ENCODE results near the gene EXOC4. TPM values are rescaled to one million over a fixed set of nuclear protein-coding genes. Genes with fewer than 3 reads are reported as not detected.
"Not testable (repeated sequence)": the region's sequence is repeated elsewhere in the genome, so short reads cannot be mapped to it uniquely, and the experiment has no call there.

Gene EXOC4
- total and polyA plus RNA-seq, 9 donors = 26.8 to 80.5 (median 70.7) TPM

GRCh38 chr7:133887459-133887858, 634.6 kb downstream of the EXOC4 start:
- 88 to 94% (median 93%) methylated on average over 2 of the region's 2 CpGs for WGBS, 3 donors
- Histone ChIP-seq H3K9me3 (no peaks in the 10 kb centered on the region), H3K36me3 (no peaks in the 10 kb centered on the region), H3K27me3 (no peaks in the 10 kb centered on the region), H3K27ac (no peak overlapping the region), H3K4me3 (no peak overlapping the region), H3K4me1 (ENCODE audit: insufficient read depth) (no peaks in the 10 kb centered on the region)
- TF ChIP-seq CTCF (IDR thresholded peaks at IDR 0.05) (no peak), EP300 (IDR thresholded peaks at IDR 0.05) (no peak), POLR2A (IDR thresholded peaks at IDR 0.05) (no peak)
- intact Hi-C loops (cut with DNase I) = no loop called here
- no peak for DNase-seq

DNA sequence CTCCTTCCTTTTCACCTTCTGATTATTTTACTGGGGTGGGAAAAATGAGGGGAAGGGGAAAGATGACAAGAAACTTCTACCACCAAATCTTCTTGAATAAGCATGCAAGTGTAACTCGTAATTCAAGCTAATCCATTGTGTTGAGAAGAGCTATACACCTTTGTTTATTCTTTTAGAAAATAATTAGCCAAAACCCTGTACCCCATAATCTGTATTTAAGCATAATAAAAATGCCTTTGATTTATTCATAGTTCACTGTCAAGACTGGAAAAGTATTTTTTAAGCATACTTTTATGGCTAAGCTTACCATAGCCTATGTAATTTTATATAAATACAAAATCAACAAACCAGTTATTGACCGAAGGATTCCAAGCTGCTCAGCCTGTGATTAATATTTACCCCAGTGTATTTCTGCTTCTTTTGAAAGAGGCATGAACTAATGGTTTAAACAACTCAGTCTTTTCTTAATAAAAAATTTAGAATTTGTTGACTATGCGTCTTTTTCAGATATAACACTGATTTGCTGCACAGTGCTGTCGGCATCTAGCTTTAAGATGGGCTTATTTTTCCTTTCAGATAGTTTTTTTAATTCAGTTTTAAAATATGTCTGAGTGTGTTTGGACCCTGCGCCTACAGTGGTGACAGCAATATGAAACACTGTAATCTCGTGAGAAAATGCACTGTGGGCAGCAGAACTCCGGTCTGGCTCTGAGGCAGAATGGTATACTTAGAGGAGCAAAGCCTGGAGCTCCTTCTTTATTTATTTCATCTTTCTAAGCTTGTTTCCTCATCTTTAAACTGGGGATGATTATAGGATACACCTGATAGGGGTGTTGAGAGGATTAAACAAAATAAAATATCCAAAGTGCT, 635.4 kb downstream of the EXOC4 start:
- H3K36me3 ChIP-seq = no peaks in the 10 kb centered on the region
- H3K27me3 ChIP-seq = no peaks in the 10 kb centered on the region
- H3K9me3 ChIP-seq = no peaks in the 10 kb centered on the region
- 73 to 97% (median 79%) methylated on average over 7 of the region's 7 CpGs for WGBS, 3 donors
- no peak overlapping the region for H3K4me3 ChIP-seq
- no peak for DNase-seq
- intact Hi-C loops (cut with DNase I) = no loop called here
- TF ChIP-seq POLR2A (IDR thresholded peaks at IDR 0.05) (no peak), CTCF (IDR thresholded peaks at IDR 0.05) (no peak), EP300 (IDR thresholded peaks at IDR 0.05) (no peak)
- H3K4me1 ChIP-seq (ENCODE audit: insufficient read depth) = no peaks in the 10 kb centered on the region
- H3K27ac ChIP-seq = no peak overlapping the region

- TF ChIP-seq EP300 (IDR thresholded peaks at IDR 0.05) (no peak), POLR2A (IDR thresholded peaks at IDR 0.05) (no peak), CTCF (IDR thresholded peaks at IDR 0.05) (no peak)
- Histone ChIP-seq H3K4me1 (ENCODE audit: insufficient read depth) (no peaks in the 10 kb centered on the region), H3K9me3 (no peaks in the 10 kb centered on the region), H3K4me3 (no peak overlapping the region), H3K27me3 (no peaks in the 10 kb centered on the region), H3K36me3 (no peaks in the 10 kb centered on the region), H3K27ac (no peak overlapping the region)
- 54 to 68% (median 55%) methylated on average over 4 of the region's 4 CpGs for WGBS, 3 donors
- intact Hi-C loops (cut with DNase I) = no loop called here
- no peak for DNase-seq
These were observed 651.9 kb downstream of the EXOC4 start for GRCh38 chr7:133904776-133905175.

DNA sequence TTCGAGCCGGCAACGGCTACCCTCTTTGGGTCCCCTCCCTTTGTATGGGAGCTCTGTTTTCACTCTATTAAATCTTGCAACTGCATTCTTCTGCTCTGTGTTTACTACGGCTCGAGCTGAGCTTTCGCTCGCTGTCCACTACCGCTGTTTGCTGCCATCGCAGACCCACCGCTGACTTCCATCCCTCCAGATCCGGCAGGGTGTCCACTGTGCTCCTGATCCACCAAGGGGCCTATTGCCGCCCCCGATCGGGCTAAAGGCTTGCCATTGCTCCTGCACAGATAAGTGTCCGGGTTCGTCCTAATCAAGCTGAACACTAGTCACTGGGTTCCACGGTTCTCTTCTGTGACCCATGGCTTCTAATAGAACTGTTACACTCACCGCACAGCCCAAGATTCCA, 653.7 kb downstream of the EXOC4 start:
- H3K9me3 ChIP-seq; H3K4me3 ChIP-seq; DNase-seq; H3K27ac ChIP-seq; H3K4me1 ChIP-seq (ENCODE audit: insufficient read depth); H3K27me3 ChIP-seq; intact Hi-C loops (cut with DNase I); H3K36me3 ChIP-seq: not testable (repeated sequence)
- WGBS, 3 donors = 91 to 98% (median 92%) methylated on average over 18 of the region's 18 CpGs

GRCh38 chr7:133910761-133911160, 657.9 kb downstream of the EXOC4 start:
- DNase-seq = no peak
- no peaks in the 10 kb centered on the region for H3K27me3 ChIP-seq
- no peak overlapping the region for H3K27ac ChIP-seq
- 93 to 100% (median 96%) methylated on average over 4 of the region's 4 CpGs for WGBS, 3 donors
- no peaks in the 10 kb centered on the region for H3K4me1 ChIP-seq (ENCODE audit: insufficient read depth)
- TF ChIP-seq CTCF (IDR thresholded peaks at IDR 0.05) (no peak), EP300 (IDR thresholded peaks at IDR 0.05) (no peak), POLR2A (IDR thresholded peaks at IDR 0.05) (no peak)
- H3K9me3 ChIP-seq = no peaks in the 10 kb centered on the region
- intact Hi-C loops (cut with DNase I) = no loop called here
- H3K36me3 ChIP-seq = no peaks in the 10 kb centered on the region
- H3K4me3 ChIP-seq = no peak overlapping the region

Data from ovary (tissue), 9 donors.